Omental fat pad (tissue), 4 donors: ENCODE results near the gene ANKRD40. TPM values are rescaled to one million over a fixed set of nuclear protein-coding genes. Genes with fewer than 3 reads are reported as not detected.

Source experiments
- ATAC-seq: fragments of 150-250 bp; one replicate; pipeline ENCODE4 v1.9.1; 2016; ENCODE audit warnings: mild to moderate bottlenecking, moderate library complexity; ENCODE audit not compliant: low FRiP score
- DNase-seq: peaks from one replicate; pipeline ENCODE4 v3.0.0-alpha.2; 2019; ENCODE audit warnings: low spot score
- CTCF ChIP-seq, 3 donors: fragments of 450-650 bp; IDR thresholded peaks; one replicate each; pipeline ENCODE4 v1.5.1; 2016 to 2017; ENCODE audit warnings: antibody characterized with exemption in 3 of 3, mild to moderate bottlenecking in 3 of 3, moderate library complexity in 2 of 3
- small RNA-seq: library from RNA; depleted of rRNA; stranded (forward); fragments of <200 nt; gene quantifications from one replicate; pipeline ENCODE3, GENCODE V24; 2016
- total RNA-seq, 4 donors: library from RNA; depleted of rRNA; stranded (reverse); fragments of >200 nt; gene quantifications; one replicate each; pipeline ENCODE4 v1.1.0, GENCODE V29; 2016

ANKRD40 gene
- total RNA-seq, 4 donors from 2014 or later = 55.7 to 82.4 (median 61.8) TPM

GRCh38 chr17:50653738-50654137, 54.0 kb downstream of the ANKRD40 start:
- DNase-seq (no peak), ATAC-seq (no peak)
- no peak for TF ChIP-seq CTCF (IDR thresholded peaks at IDR 0.05)

GRCh38 chr17:50651661-50652060, 56.1 kb downstream of the ANKRD40 start:
- TF ChIP-seq CTCF (IDR thresholded peaks at IDR 0.05) = no peak
- no peak for ATAC-seq
- DNase-seq = no peak

DNA sequence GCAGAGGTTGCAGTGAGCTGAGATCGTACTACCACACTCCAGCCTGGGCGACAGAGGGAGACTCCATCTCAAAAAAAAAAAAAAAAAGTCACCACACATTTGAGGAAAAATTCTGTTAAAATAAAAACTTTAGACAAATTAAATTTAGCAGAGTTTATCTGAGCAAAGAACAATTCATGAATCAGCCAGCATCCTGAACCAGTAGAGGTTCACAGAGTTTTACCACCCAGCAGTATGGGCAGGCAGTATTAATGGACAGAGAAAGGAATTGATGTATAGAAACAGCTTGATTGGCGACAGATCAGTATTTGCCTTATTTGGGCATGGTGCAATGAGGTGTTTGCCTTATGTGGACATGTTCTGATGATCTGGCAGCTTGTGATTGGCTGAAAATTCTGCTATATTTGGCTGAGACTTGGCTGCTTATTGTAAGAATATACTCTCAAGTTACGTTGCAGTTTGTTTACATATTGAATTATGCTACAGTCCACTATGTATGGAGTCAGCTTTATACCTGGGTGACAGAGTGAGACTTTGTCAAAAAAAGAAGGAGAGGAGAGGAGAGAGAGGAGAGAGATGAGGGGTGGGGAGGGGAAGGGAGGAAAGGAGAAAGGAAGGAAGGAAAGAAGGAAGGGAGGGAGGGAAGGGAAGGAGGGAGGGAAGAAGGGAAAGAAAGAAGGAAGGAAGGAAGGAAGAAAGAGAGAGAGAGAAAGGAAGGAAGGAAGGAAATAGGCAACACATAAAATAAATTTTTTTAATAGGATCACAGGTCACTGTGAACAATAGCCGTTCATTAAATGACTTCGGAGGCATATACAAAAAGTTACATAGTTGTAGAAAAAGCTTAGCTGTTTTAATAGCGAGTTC, 58.4 kb downstream of the ANKRD40 start:
- ATAC-seq (no peak), DNase-seq (no peak)
- TF ChIP-seq CTCF (IDR thresholded peaks at IDR 0.05) = no peak

- ATAC-seq (no peak), DNase-seq (no peak)
- TF ChIP-seq CTCF (IDR thresholded peaks at IDR 0.05) = no peak
Measured at GRCh38 chr17:50647187-50647586, 60.5 kb downstream of the ANKRD40 start.

GRCh38 chr17:50645748-50646682, 61.7 kb downstream of the ANKRD40 start:
- DNase-seq = no peak
- no peak for TF ChIP-seq CTCF (IDR thresholded peaks at IDR 0.05)

More at GRCh38 chr17:50645748-50646682, 61.7 kb downstream of the ANKRD40 start:
- ATAC-seq = no peak

Small RNA genes within 50 kb of the gene (small RNA-seq; reads per million reads assigned to genes)
- not detected for gene RF00019

Other genes with a start within 250 kb of the ANKRD40 start
- not detected for gene CHAD, start 239.0 kb downstream of the ANKRD40 start, total RNA-seq
- gene RSAD1, start 229.1 kb downstream of the ANKRD40 start, total RNA-seq = 10 to 100 TPM; 18.7 to 25.9 (median 23.4) TPM
- gene MYCBPAP, start 199.5 kb downstream of the ANKRD40 start, total RNA-seq = 1 to 10 TPM in 2 of 4 donors, under 1 TPM in 1, not detected in 1; 0.36 to 1.9 (median 1.0) TPM
- gene EPN3, start 175.2 kb downstream of the ANKRD40 start, total RNA-seq = not detected
- gene SPATA20, start 160.7 kb downstream of the ANKRD40 start, total RNA-seq = 10 to 100 TPM; 42.8 to 65.1 (median 49.4) TPM
- gene CACNA1G, start 147.2 kb downstream of the ANKRD40 start, total RNA-seq = 1 to 10 TPM in 2 of 4 donors, under 1 TPM in 2; 0.32 to 3.8 (median 1.2) TPM
- gene ABCC3, start 73.0 kb downstream of the ANKRD40 start, total RNA-seq = 10 to 100 TPM in 2 of 4 donors, 1 to 10 TPM in 2; 2.8 to 19.9 (median 11.1) TPM
- 10 to 100 TPM; 44.2 to 88.7 (median 55.2) TPM for gene LUC7L3, start 11.7 kb upstream of the ANKRD40 start, total RNA-seq
- gene ANKRD40CL, start 59.6 kb upstream of the ANKRD40 start, total RNA-seq = not detected
- gene WFIKKN2, start 127.7 kb upstream of the ANKRD40 start, total RNA-seq = under 1 TPM in 2 of 4 donors, not detected in 2; 0.09 to 0.24 TPM
- 10 to 100 TPM; 28.8 to 79.7 (median 37.0) TPM for gene TOB1, start 158.4 kb upstream of the ANKRD40 start, total RNA-seq